GM12878 (cell line): Measurements from ENCODE around the gene RBM45. TPM values are rescaled to one million over a fixed set of nuclear protein-coding genes. Genes with fewer than 3 reads are reported as not detected.
A peak's percentile ranks its signal among the peaks of the same experiment; 100 is the strongest.

ENCODE experiments used
- ATAC-seq: fragments of 200-7000 bp; cut with Tn5 transposase; 3 replicates; pipeline ENCODE4 v1.9.1; 2020; ENCODE audit warnings: mild to moderate bottlenecking, moderate library complexity
- BruUV-seq: library from RNA; stranded (reverse); fragments of 400-500 nt; replicated peaks from 2 replicates; lab custom pipeline; 2021; lab: Mats Ljungman, UMichigan
- CTCF ChIA-PET: fragments of 300-600 bp; sonication (Branson Sonifier 250); formaldehyde crosslinking; extraction: SDS; loops from one replicate; lab custom pipeline; 2021; ENCODE audit warnings: inconsistent platforms; lab: Yijun Ruan, JAX
- POLR2A ChIA-PET: fragments of 350-600 bp; formaldehyde crosslinking; extraction: SDS; loops from one replicate; lab custom pipeline; 2021; ENCODE audit warnings: inconsistent platforms; lab: Charles Lee
- RAD21 ChIA-PET: fragments of 300-600 bp; sonication (Branson Sonifier 250); formaldehyde crosslinking; loops from one replicate; lab custom pipeline; 2023; ENCODE audit warnings: antibody characterized with exemption; ENCODE audit not compliant: unreplicated experiment; lab: Charles Lee
- SMC1A ChIA-PET: fragments of 300-600 bp; sonication (Branson Sonifier 250); formaldehyde crosslinking; loops from one replicate; lab custom pipeline; 2023; ENCODE audit not compliant: unreplicated experiment, uncharacterized antibody; lab: Charles Lee
- DNase-seq: peaks from one replicate; pipeline ENCODE4 v3.0.0-alpha.2; 2011; ENCODE audit warnings: low read depth, low spot score
- FAIRE-seq: peaks from 3 replicates; lab custom pipeline; 2011; peaks lifted over from hg19 to GRCh38; lab: Jason Lieb, UNC
- H2AFZ ChIP-seq: 2 replicates; pipeline ENCODE4 v1.6.0; 2011; ENCODE audit warnings: low read depth, low read length, control low read depth; ENCODE audit not compliant: control insufficient read depth
- H3K27ac ChIP-seq: 2 replicates; pipeline ENCODE4 v1.5.1; 2011; ENCODE audit warnings: control low read depth; ENCODE audit not compliant: control insufficient read depth, insufficient read depth
- H3K27me3 ChIP-seq, 2 experiments: replicated peaks in 1 of 2; 2 replicates each; pipeline versions ENCODE4 v1.6.0 to v1.6.1; 2011; ENCODE audit warnings: low read length in 1 of 2; ENCODE audit not compliant: control insufficient read depth in 2 of 2, insufficient read depth in 2 of 2
- H3K36me3 ChIP-seq, 2 experiments: 2 replicates each; pipeline ENCODE4 v1.5.1; 2011; ENCODE audit warnings: low read length in 1 of 2; ENCODE audit not compliant: control insufficient read depth in 2 of 2, insufficient read depth in 2 of 2
- H3K4me1 ChIP-seq: 2 replicates; pipeline ENCODE4 v1.6.1; 2011; ENCODE audit warnings: mild to moderate bottlenecking, low read length, moderate library complexity, mixed read lengths; ENCODE audit not compliant: control insufficient read depth, insufficient read depth
- H3K4me2 ChIP-seq: 2 replicates; pipeline ENCODE4 v1.6.0; 2011; ENCODE audit warnings: control low read depth; ENCODE audit not compliant: control insufficient read depth, insufficient read depth
- H3K4me3 ChIP-seq: fragments of 200-600 bp; sonication (generic); 2 replicates; pipeline ENCODE4 v1.5.1; 2016
- H3K79me2 ChIP-seq: 2 replicates; pipeline ENCODE4 v1.6.0; 2011; ENCODE audit warnings: low read length; ENCODE audit not compliant: control insufficient read depth, insufficient read depth
- H3K9ac ChIP-seq: 2 replicates; pipeline ENCODE4 v1.8.0; 2011; ENCODE audit warnings: low read length, control low read depth, mixed read lengths; ENCODE audit not compliant: control insufficient read depth, insufficient read depth
- H3K9me3 ChIP-seq: replicated peaks from 3 replicates; pipeline ENCODE4 v1.5.1; 2011; ENCODE audit warnings: mild to moderate bottlenecking, low read length; ENCODE audit not compliant: control insufficient read depth, insufficient read depth
- H4K20me1 ChIP-seq: 2 replicates; pipeline ENCODE4 v1.6.0; 2011; ENCODE audit not compliant: control insufficient read depth, insufficient read depth
- CUX1 ChIP-seq: IDR thresholded peaks from 2 replicates; pipeline ENCODE4 v1.6.1; 2012; ENCODE audit warnings: improper control_type of control experiment, low read depth, low read length; ENCODE audit not compliant: insufficient replicate concordance
- SPI1 ChIP-seq: IDR thresholded peaks from 2 replicates; pipeline ENCODE4 v1.6.1; 2011; ENCODE audit warnings: low read depth, mild to moderate bottlenecking, low read length, moderate library complexity, borderline replicate concordance; ENCODE audit not compliant: insufficient read depth
- STAT1 ChIP-seq: fragments of 450-650 bp; conservative IDR thresholded peaks from 2 replicates; pipeline ENCODE4 v1.6.1; 2014; ENCODE audit warnings: antibody characterized with exemption, mild to moderate bottlenecking
- WGBS: methylation state at CpG from one replicate; pipeline ENCODE4 v1.1.6; 2016; ENCODE audit warnings: low lambda C conversion rate; ENCODE audit not compliant: insufficient replicate concordance, insufficient coverage; ENCODE audit errors: missing lambda C conversion rate; 5-methylcytosine and 5-hydroxymethylcytosine counted together
- in situ Hi-C: fragments of 300-500 bp; cut with MboI; formaldehyde crosslinking; loops from 9 replicates; pipeline ENCODE4 v1.14.3; 2018; ENCODE audit warnings: mixed read lengths
- intact Hi-C: fragments of 100-400 bp; cut with micrococcal nuclease; formaldehyde crosslinking; loops from one replicate; pipeline ENCODE4 v1.14.2; 2022; ENCODE audit not compliant: unreplicated experiment
- polyA plus RNA-seq, 11 experiments: library from polyadenylated mRNA; depleted of rRNA in 4 of 11; unstranded in 6 of 11; stranded (reverse) in 5 of 11; fragments of >200 nt; fragmentation: Nextera tagmentation in 4 of 11; fragmentation: Illumina TruSeq in 1 of 11; extraction: Ambion mirVana in 4 of 11; extraction: Trizol in 1 of 11; gene quantifications; 1 replicate in 1 of 11; 2 replicates in 10 of 11; pipeline versions ENCODE4 v1.2.1 to v1.2.3, GENCODE V29; 2011 to 2016; ENCODE audit warnings: inconsistent platforms in 2 of 11, missing spikeins in 2 of 11, low read depth in 1 of 11
- small RNA-seq: library from RNA; depleted of rRNA; stranded (forward); fragments of <200 nt; gene quantifications from one replicate; pipeline ENCODE3, GENCODE V24; 2014
- total RNA-seq, 4 experiments: library from RNA; depleted of rRNA in 3 of 4; stranded (reverse); fragments of >200 nt in 3 of 4; fragmentation: Illumina TruSeq in 1 of 4; extraction: Trizol in 1 of 4; gene quantifications; 2 replicates each; pipeline versions ENCODE4 v1.2.1 to v1.2.3, GENCODE V29; 2013 to 2021

The RBM45 gene
- total and polyA plus RNA-seq, 10 of the 15 experiments (the other 5 are each of a cell fraction or from before 2014, with no cell fraction given) = 6.2 to 21.7 (median 14.6) TPM

GRCh38 chr2:178173657-178174056 lies 61.4 kb downstream of the RBM45 start (continued):
- TF ChIP-seq CUX1 = no peak

- ChIA-PET RAD21 (no interaction called here), POLR2A (no interaction called here), CTCF (interaction anchor here (1.5 kb wide), 1 partner anchor 44 kb away, joined by 4 read pairs; no protein-coding TSS in a partner anchor), SMC1A (no interaction called here)
- no peak overlapping the region for H2AFZ ChIP-seq
- FAIRE-seq (no peak), ATAC-seq (peak; percentile 33; the same call in 2 of the 3 replicates), DNase-seq (no peak)
- no peaks in the 10 kb centered on the region for H3K79me2 ChIP-seq
- H3K27ac ChIP-seq = no peak overlapping the region
- H3K4me1 ChIP-seq = no peaks in the 10 kb centered on the region
- H3K9me3 ChIP-seq = no peaks in the 10 kb centered on the region
- 12% methylated on average over 1 of the region's 1 CpG for WGBS
- no peaks in the 10 kb centered on the region for H3K36me3 ChIP-seq
- in situ Hi-C loops (no loop called here), intact Hi-C loops (no loop called here)
- TF ChIP-seq SPI1 (peak; percentile 48; the same call in 1 of the 2 replicates), STAT1 (no peak)
- no peak overlapping the region for H3K9ac ChIP-seq
- no peaks in the 10 kb centered on the region for H4K20me1 ChIP-seq
- H3K4me2 ChIP-seq = no peak overlapping the region
- BruUV-seq = no TSS peak
- H3K27me3 ChIP-seq = no peaks in the 10 kb centered on the region
- H3K4me3 ChIP-seq = no peak overlapping the region
Observed at GRCh38 chr2:178177066-178177679, 64.9 kb downstream of the RBM45 start.

Small RNA genes within 50 kb of the gene (small RNA-seq; reads per million reads assigned to genes)
- not detected for gene AC011998.1
- gene RNU5E-9P = not detected

Other genes with a start within 250 kb of the RBM45 start
- gene PDE11A, start 39.7 kb upstream of the RBM45 start, total RNA-seq (2014; rRNA removed) = under 0.01 and 0.06 TPM in 2 replicates
- 0.09 TPM in 1 of 2 replicates, not detected in the other for gene PDE11A, start 39.7 kb upstream of the RBM45 start, total RNA-seq (2014; rRNA removed; fragmentation: Illumina TruSeq; extraction: Trizol)
- gene PDE11A, start 39.7 kb upstream of the RBM45 start, total RNA-seq (2021) = not detected in 2 replicates
- 0.01 and 0.04 TPM in 2 replicates for gene PDE11A, start 39.7 kb upstream of the RBM45 start, polyA plus RNA-seq (2011; rRNA removed)
- gene PDE11A, start 39.7 kb upstream of the RBM45 start, polyA plus RNA-seq (2014; fragmentation: Illumina TruSeq; extraction: Trizol) = 0.01 TPM in 1 of 2 replicates, not detected in the other
- gene PDE11A, start 39.7 kb upstream of the RBM45 start, polyA plus RNA-seq (2014; fragmentation: Nextera tagmentation; extraction: Ambion mirVana) = not detected
- gene PDE11A, start 39.7 kb upstream of the RBM45 start, polyA plus RNA-seq (2014; rRNA removed) = 0.09 and 0.17 TPM in 2 replicates
- not detected for gene PDE11A, start 39.7 kb upstream of the RBM45 start, polyA plus RNA-seq (2016; fragmentation: Nextera tagmentation; extraction: Ambion mirVana)
- 0.06 TPM in 1 of 2 replicates, not detected in the other for gene OSBPL6, start 82.1 kb downstream of the RBM45 start, total RNA-seq (2014; rRNA removed)
- not detected in 2 replicates for gene OSBPL6, start 82.1 kb downstream of the RBM45 start, total RNA-seq (2014; rRNA removed; fragmentation: Illumina TruSeq; extraction: Trizol)
- gene OSBPL6, start 82.1 kb downstream of the RBM45 start, total RNA-seq (2021) = 0.11 TPM in 1 of 2 replicates, not detected in the other
- gene OSBPL6, start 82.1 kb downstream of the RBM45 start, polyA plus RNA-seq (2011; rRNA removed) = 0.03 and 0.06 TPM in 2 replicates
- 0.01 TPM in 1 of 2 replicates, not detected in the other for gene OSBPL6, start 82.1 kb downstream of the RBM45 start, polyA plus RNA-seq (2014; fragmentation: Illumina TruSeq; extraction: Trizol)
- not detected for gene OSBPL6, start 82.1 kb downstream of the RBM45 start, polyA plus RNA-seq (2014; fragmentation: Nextera tagmentation; extraction: Ambion mirVana)
- gene OSBPL6, start 82.1 kb downstream of the RBM45 start, polyA plus RNA-seq (2014; rRNA removed) = 0.08 TPM in 2 replicates
- under 1 TPM in 1 of 2 experiments, not detected in 1; 0.03 TPM for gene OSBPL6, start 82.1 kb downstream of the RBM45 start, polyA plus RNA-seq (2016; fragmentation: Nextera tagmentation; extraction: Ambion mirVana)